ENCODE measurements around the gene PPP1R3C.

DNA sequence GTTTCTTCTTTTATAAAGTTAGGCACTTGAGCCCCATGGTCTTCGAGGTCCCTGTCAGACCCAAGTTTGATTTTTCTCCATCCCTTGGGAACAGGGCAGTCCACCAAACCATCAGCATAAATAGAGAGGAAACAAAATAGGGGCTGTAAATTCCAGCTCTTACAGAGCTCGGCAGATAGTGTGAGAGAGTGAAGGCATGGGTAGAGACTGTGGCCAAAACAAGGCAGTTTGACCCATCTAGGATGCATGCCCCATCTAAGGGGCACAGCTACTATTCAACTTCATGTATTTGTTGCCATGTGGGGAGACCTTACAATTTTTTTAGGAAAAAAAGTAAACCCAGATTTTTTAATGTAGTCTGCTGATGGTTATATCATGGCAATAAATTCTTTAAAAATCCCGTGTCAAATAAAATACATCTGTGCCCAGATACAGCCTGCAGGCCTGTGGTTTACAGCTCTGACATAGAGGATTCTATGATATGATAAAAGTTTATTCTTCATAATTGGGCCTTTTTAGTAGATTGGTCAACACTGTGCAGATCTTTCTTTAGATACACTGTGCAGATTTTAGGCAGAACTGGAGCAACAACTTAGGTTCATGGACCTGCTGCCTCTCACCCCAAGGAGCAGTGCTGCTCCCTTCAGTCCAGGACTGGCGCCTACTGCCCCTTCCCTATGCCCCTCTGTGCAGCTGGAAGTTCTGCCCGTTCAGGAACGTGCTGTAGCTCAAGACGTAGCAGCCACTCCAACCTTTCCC, 5.3 kb downstream of the PPP1R3C start:
- TF ChIP-seq SUZ12 (IDR thresholded peaks at IDR 0.05; ENCODE audit: extremely low read depth, insufficient read depth, insufficient read length) (no peak), YY1 (IDR thresholded peaks at IDR 0.05; ENCODE audit: insufficient read depth, insufficient read length) (no peak)
